ENCODE results near the gene NPPB. TPM values are rescaled to one million over a fixed set of nuclear protein-coding genes. Genes with fewer than 3 reads are reported as not detected.

NPPB gene
- total and polyA plus RNA-seq, 2 of the 8 experiments (the other 6 are each of a cell fraction or from before 2014, with no cell fraction given): 0.36 to 0.91 TPM

DNA sequence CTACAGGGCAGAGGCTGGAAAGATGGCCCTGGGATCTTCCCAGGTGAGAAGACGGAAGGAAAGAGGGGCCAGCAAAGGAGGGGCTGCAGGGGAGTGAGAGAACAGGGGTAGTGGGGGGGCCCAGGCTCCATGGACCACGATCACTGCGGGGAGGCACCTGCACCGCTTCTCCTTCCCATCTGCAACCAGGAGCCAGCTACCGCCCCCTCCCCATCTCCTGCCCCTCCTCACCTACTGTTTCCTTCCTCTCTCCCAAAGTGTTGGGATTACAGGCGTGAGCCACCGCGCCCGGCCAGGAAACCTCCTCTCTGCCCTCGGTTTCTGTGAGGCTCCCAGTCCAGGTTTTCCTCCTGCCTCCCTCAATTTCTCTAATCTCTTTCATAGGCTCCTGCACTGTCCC lies 48.1 kb upstream of the NPPB start:
- Histone ChIP-seq H3K9ac (replicated peaks in 1 of 4; ENCODE audit: extremely low read depth in 1 of 4, low read depth in 3 of 4, low read length in 3 of 4) (no peak overlapping the region; a peak in 1 of 7 replicates), H3K27me3 (replicated peaks in 1 of 4; ENCODE audit: control insufficient read depth in 3 of 4, extremely low read depth in 1 of 4, insufficient read depth in 3 of 4, low read length in 3 of 4) (no peaks in the 10 kb centered on the region), H2BK20ac (ENCODE audit: low read length) (no peak overlapping the region), H3K9me3 (ENCODE audit: insufficient read depth in 2 of 2, low read depth in 1 of 2, low read length in 1 of 2) (no peaks in the 10 kb centered on the region), H3K14ac (ENCODE audit: insufficient read length) (no peak overlapping the region), H3K4me3 (ENCODE audit: extremely low read depth in 1 of 4, insufficient read depth in 2 of 4, low read depth in 3 of 4, low read length in 4 of 4) (no peak overlapping the region), H3K18ac (ENCODE audit: extremely low read depth, low read length) (peak overlapping the region; percentile 24), H3K79me2 (ENCODE audit: control insufficient read depth in 1 of 2, insufficient read depth in 2 of 2, low read length in 2 of 2) (no peaks in the 10 kb centered on the region), H2AK5ac (ENCODE audit: low read depth, low read length) (no peak overlapping the region), H2BK5ac (ENCODE audit: low read depth, low read length) (peak overlapping the region; percentile 15; the same call in 1 of the 2 replicates), H2BK120ac (replicated peaks; ENCODE audit: low read depth, low read length) (peak overlapping the region; percentile 34), H3K36me3 (ENCODE audit: control insufficient read depth in 2 of 4, insufficient read depth in 4 of 4, low read length in 3 of 4) (no peaks in the 10 kb centered on the region), H3K4me1 (replicated peaks in 1 of 4; ENCODE audit: control insufficient read depth in 3 of 4, insufficient read depth in 4 of 4, low read length in 3 of 4) (peaks cover 0 to 4% (median 1%) of the 10 kb centered on the region in 4 experiments; a peak in 3 of 7 replicates), H2AFZ (ENCODE audit: low read length) (peak overlapping the region; percentile 67; the same call in 1 of the 2 replicates), H3K27ac (ENCODE audit: low read depth, low read length) (no peak overlapping the region), H2BK15ac (ENCODE audit: low read length) (no peak overlapping the region), H4K5ac (ENCODE audit: insufficient read length, low read depth, low read length) (no peak overlapping the region), H3K23ac (ENCODE audit: insufficient read length) (no peak overlapping the region), H3K4ac (replicated peaks; ENCODE audit: insufficient read length, low read depth, low read length) (no peak overlapping the region), H3K56ac (replicated peaks; ENCODE audit: insufficient read length, low read depth, low read length) (no peak overlapping the region), H4K91ac (replicated peaks; ENCODE audit: insufficient read length, low read length) (no peak overlapping the region), H2BK12ac (ENCODE audit: low read depth, low read length) (0 out of 2 replicates have a peak overlapping the region, but pooled peaks have one; percentile 18), H3K4me2 (ENCODE audit: insufficient read depth in 1 of 2, low read depth in 2 of 2, low read length in 2 of 2) (no peak overlapping the region), H3K79me1 (ENCODE audit: low read depth, low read length) (no peaks in the 10 kb centered on the region), H4K20me1 (replicated peaks in 1 of 2; ENCODE audit: control insufficient read depth in 1 of 2, insufficient read depth in 2 of 2, low read length in 2 of 2) (no peaks in the 10 kb centered on the region), H4K8ac (ENCODE audit: extremely low read depth, insufficient read depth, low read length) (peak overlapping the region; percentile 9; the same call in 1 of the 2 replicates), H3K23me2 (ENCODE audit: low read depth, low read length) (peaks cover 3% of the 10 kb centered on the region)
- DNase-seq (ENCODE audit: low read depth in 1 of 2, low spot score in 2 of 2) (no peak), FAIRE-seq (no peak)
- WGBS, 2 experiments (ENCODE audit: extremely low coverage in 1 of 2, insufficient coverage in 1 of 2, insufficient read length in 1 of 2, insufficient replicate concordance in 2 of 2, low coverage in 1 of 2, low lambda C conversion rate in 2 of 2, missing lambda C conversion rate in 1 of 2): 76% methylated on average over 6 of the region's 10 CpGs; no CpG with 5 or more reads in 1 of the 2 experiments
- ChIA-PET POLR2A (ENCODE audit: partially characterized antibody) (interaction anchor here (0.9 to 10.0 kb wide), 15 partner anchors 13 to 224 kb away, joined by 3 to 263 read pairs (median 36); partner anchors contain the start of genes MIIP, NPPA, NPPB and PLOD1), CTCF (ENCODE audit: partially characterized antibody) (interaction anchor here (1.4 to 3.2 kb wide), 2 partner anchors 28 to 69 kb away, joined by 3 to 11 read pairs; partner anchors contain the start of gene PLOD1)
- TF ChIP-seq EZH2 (IDR thresholded peaks at IDR 0.05; ENCODE audit: low read depth, low read length, severe bottlenecking) (no peak), RBBP5 (IDR thresholded peaks at IDR 0.05; ENCODE audit: borderline replicate concordance, low read depth, low read length) (no peak), CBX5 (IDR thresholded peaks at IDR 0.05; ENCODE audit: low read depth, low read length) (no peak), EGR1 (IDR thresholded peaks at IDR 0.05; ENCODE audit: borderline replicate concordance, low read depth, low read length) (no peak), RXRA (IDR thresholded peaks at IDR 0.05; ENCODE audit: insufficient read depth, low read depth, low read length) (no peak), TCF12 (IDR thresholded peaks at IDR 0.05; ENCODE audit: low read depth, low read length) (no peak)
- TF ChIP-seq, protein P1, sequence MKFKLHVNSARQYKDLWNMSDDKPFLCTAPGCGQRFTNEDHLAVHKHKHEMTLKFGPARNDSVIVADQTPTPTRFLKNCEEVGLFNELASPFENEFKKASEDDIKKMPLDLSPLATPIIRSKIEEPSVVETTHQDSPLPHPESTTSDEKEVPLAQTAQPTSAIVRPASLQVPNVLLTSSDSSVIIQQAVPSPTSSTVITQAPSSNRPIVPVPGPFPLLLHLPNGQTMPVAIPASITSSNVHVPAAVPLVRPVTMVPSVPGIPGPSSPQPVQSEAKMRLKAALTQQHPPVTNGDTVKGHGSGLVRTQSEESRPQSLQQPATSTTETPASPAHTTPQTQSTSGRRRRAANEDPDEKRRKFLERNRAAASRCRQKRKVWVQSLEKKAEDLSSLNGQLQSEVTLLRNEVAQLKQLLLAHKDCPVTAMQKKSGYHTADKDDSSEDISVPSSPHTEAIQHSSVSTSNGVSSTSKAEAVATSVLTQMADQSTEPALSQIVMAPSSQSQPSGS (IDR thresholded peaks at IDR 0.05; ENCODE audit: low read length): no peak
- TF ChIP-seq, protein P2, sequence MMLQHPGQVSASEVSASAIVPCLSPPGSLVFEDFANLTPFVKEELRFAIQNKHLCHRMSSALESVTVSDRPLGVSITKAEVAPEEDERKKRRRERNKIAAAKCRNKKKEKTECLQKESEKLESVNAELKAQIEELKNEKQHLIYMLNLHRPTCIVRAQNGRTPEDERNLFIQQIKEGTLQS (IDR thresholded peaks at IDR 0.05; ENCODE audit: insufficient read depth, low read depth, low read length): no peak

Measured in H1 (cell line).